SH-SY5Y (cell line): ENCODE results near the gene PIK3AP1.

Source experiments
- GATA2 ChIP-seq: IDR thresholded peaks from 2 replicates; pipeline ENCODE4 v1.6.1; 2011; ENCODE audit warnings: mild to moderate bottlenecking, low read depth, low read length
- GATA3 ChIP-seq: IDR thresholded peaks from 2 replicates; pipeline ENCODE4 v1.6.1; 2011; ENCODE audit warnings: low read depth, mild to moderate bottlenecking, low read length, moderate library complexity

DNA sequence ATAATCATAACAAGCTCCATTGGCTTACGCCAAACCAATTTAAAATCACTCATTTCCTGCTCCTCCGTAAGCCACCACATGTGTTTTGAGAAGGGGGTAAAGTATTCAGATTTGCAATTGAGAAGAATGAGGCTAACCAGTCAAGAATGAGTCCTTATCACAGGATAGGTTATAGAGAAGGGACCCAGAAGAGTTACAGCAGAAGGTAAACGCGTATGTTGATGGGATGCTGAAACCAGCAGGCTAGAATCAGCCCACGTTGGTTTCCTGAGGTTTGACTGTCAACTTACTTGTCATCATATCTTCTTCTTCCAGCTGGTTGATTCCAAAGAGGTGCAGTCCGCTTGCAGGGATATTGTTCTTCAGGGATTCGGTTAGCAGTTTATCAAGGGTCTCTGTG lies 69.4 kb downstream of the PIK3AP1 start:
- no peak for TF ChIP-seq GATA3
- TF ChIP-seq GATA2 = no peak
